Heart right ventricle (tissue), 16 donors: ENCODE data around the gene TBC1D2B. TPM values are rescaled to one million over a fixed set of nuclear protein-coding genes. Genes with fewer than 3 reads are reported as not detected.
A peak's percentile ranks its signal among the peaks of the same experiment; 100 is the strongest.

Experiments
- ATAC-seq, 8 donors: fragments of 200-7000 bp; cut with Tn5 transposase; one replicate each; pipeline ENCODE4 v1.9.1; 2020; ENCODE audit warnings: mild to moderate bottlenecking in 8 of 8, moderate library complexity in 8 of 8, moderate number of reproducible peaks in 1 of 8
- DNase-seq, 2 donors: peaks; one replicate each; pipeline ENCODE4 v3.0.0-alpha.2; 2020
- H3K27ac ChIP-seq, 10 donors: fragments of 200-600 bp; sonication (generic) in 2 of 10; one replicate each; pipeline versions ENCODE4 v1.5.0 to v1.8.0; 2020 to 2022; ENCODE audit warnings: mild to moderate bottlenecking in 3 of 10
- H3K27me3 ChIP-seq, 7 donors: fragments of 200-600 bp; one replicate each; pipeline ENCODE4 v1.8.0; 2021 to 2022; ENCODE audit warnings: mild to moderate bottlenecking in 2 of 7
- H3K36me3 ChIP-seq, 9 donors: fragments of 200-600 bp; sonication (generic) in 1 of 9; one replicate each; pipeline versions ENCODE4 v1.5.0 to v1.8.0; 2020 to 2022; ENCODE audit warnings: mild to moderate bottlenecking in 2 of 9
- H3K4me1 ChIP-seq, 9 donors: fragments of 200-600 bp; sonication (generic) in 1 of 9; one replicate each; pipeline versions ENCODE4 v1.5.0 to v1.8.0; 2020 to 2022; ENCODE audit warnings: mild to moderate bottlenecking in 4 of 9
- H3K4me3 ChIP-seq, 10 donors: fragments of 200-600 bp; sonication (generic) in 2 of 10; one replicate each; pipeline versions ENCODE4 v1.5.0 to v1.8.0; 2020 to 2022; ENCODE audit warnings: mild to moderate bottlenecking in 7 of 10, moderate library complexity in 2 of 10
- H3K9me3 ChIP-seq, 11 donors: fragments of 200-600 bp in 10 of 11; sonication (generic) in 2 of 11; one replicate each; pipeline versions ENCODE4 v1.5.0 to v1.8.0; 2013 to 2022; ENCODE audit warnings: mild to moderate bottlenecking in 2 of 11, control low read depth in 1 of 11, moderate library complexity in 1 of 11
- WGBS, 2 donors: extraction: QIAGEN DNeasy Blood & Tissue Kit; methylation state at CpG; one replicate each; pipeline ENCODE4 v1.1.7; 2013; ENCODE audit warnings: inconsistent platforms in 1 of 2; 5-methylcytosine and 5-hydroxymethylcytosine counted together
- intact Hi-C, 10 donors: fragments of 100-400 bp; cut with DNase I; formaldehyde crosslinking; loops; one replicate each; pipeline versions ENCODE4 v1.11.1 to v1.14.2; 2022
- polyA plus RNA-seq, 2 donors: library from polyadenylated mRNA; stranded (reverse); fragments of 200-250 nt; gene quantifications; one replicate each; pipeline ENCODE4 v1.2.3, GENCODE V29; 2013
- total RNA-seq, 10 donors: library from RNA; stranded (reverse); fragmentation: NEBNext Ultra II Directional in 3 of 10; extraction: Animal tissue kit (Norgen Biotek cat#: 25700) in 3 of 10; gene quantifications; one replicate each; pipeline versions ENCODE4 v1.2.1 to v1.2.4, GENCODE V29; 2021 to 2023
- TF ChIP-seq, protein P1 (sequence below), 9 donors: fragments of 200-600 bp; sonication (generic) in 2 of 9; IDR thresholded peaks; one replicate each; pipeline versions ENCODE4 v1.5.0 to v1.8.0; 2021 to 2022; ENCODE audit warnings: antibody characterized with exemption in 9 of 9, mild to moderate bottlenecking in 5 of 9, moderate library complexity in 1 of 9
- donor health status: Arrhythmogenic right ventricular cardiomyopathy.
- donor health status: ischemic (EF 13 %, LVEDD 7.1; RV severe dilation, severe dysfunction).
- donor health status: healthy with polysubstance abuse.
- donor health status: DM: no; HTN: yes; CAD: no.
- donor health status: DM: no; HTN: no; CAD: no.
- donor health status: ischemic (EF 25% LVEDD 6.9; RV normal size, moderate dysfunction).
- donor health status: ischemic (EF 25% LVEDD 5.7; RV mildly dilated, moderate dysfunction).
- donor health status: healthy.
- donor health status: DM: yes; HTN: yes; CAD: no.
- donor health status: Ischemic cardiomyopathy.
- donor health status: ischemic (EF 35%, LVEDD 5.7; RV mildly dilated, moderate dysfunction).
- donor health status: nonischemic (EF 11% LVEDD 7.7; RV severe dilation, severe dysfunction).
- donor health status: DM: yes; HTN: yes; CAD: no.
- donor health status: PGD.
- donor health status: ischemic (EF 29% LVEDD 5.4; RV normal size, mild dysfunction).
- donor health status: nonischemic (EF 23%, LVEDD 6.1; RV moderate dilation, normal function).

TBC1D2B gene
- total and polyA plus RNA-seq, 12 donors, result 4.7 to 20.8 (median 9.6) TPM

GRCh38 chr15:78071383-78071782 is 6.1 kb downstream of the TBC1D2B start:
- H3K27ac ChIP-seq, result peak overlapping the region in 8 of 10 donors; percentile 19 to 96 (median 60)
- H3K27me3 ChIP-seq, result no peaks in the 10 kb centered on the region
- H3K9me3 ChIP-seq, result no peaks in the 10 kb centered on the region
- no peak for ATAC-seq
- no peak overlapping the region for H3K4me3 ChIP-seq
- intact Hi-C loops, result loop anchor here in 4 of 10 donors (5.0 to 10.0 kb wide), 4 partner anchors 34 to 67 kb away; no protein-coding TSS in a partner anchor
- TF ChIP-seq, protein P1, sequence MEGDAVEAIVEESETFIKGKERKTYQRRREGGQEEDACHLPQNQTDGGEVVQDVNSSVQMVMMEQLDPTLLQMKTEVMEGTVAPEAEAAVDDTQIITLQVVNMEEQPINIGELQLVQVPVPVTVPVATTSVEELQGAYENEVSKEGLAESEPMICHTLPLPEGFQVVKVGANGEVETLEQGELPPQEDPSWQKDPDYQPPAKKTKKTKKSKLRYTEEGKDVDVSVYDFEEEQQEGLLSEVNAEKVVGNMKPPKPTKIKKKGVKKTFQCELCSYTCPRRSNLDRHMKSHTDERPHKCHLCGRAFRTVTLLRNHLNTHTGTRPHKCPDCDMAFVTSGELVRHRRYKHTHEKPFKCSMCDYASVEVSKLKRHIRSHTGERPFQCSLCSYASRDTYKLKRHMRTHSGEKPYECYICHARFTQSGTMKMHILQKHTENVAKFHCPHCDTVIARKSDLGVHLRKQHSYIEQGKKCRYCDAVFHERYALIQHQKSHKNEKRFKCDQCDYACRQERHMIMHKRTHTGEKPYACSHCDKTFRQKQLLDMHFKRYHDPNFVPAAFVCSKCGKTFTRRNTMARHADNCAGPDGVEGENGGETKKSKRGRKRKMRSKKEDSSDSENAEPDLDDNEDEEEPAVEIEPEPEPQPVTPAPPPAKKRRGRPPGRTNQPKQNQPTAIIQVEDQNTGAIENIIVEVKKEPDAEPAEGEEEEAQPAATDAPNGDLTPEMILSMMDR (IDR thresholded peaks at IDR 0.05), result no peak
- DNase-seq, result no peak
- peaks cover 19 to 99% (median 90%) of the 10 kb centered on the region in 9 donors for H3K4me1 ChIP-seq
- H3K36me3 ChIP-seq, result no peaks in the 10 kb centered on the region
- 63 to 66% methylated on average over 2 of the region's 2 CpGs for WGBS, 2 donors

- H3K36me3 ChIP-seq, result no peaks in the 10 kb centered on the region
- DNase-seq (no peak), ATAC-seq (peak in 3 of 8 donors; percentile 30 to 36 (median 34))
- no peaks in the 10 kb centered on the region for H3K9me3 ChIP-seq
- no peaks in the 10 kb centered on the region for H3K27me3 ChIP-seq
- 62 to 72% methylated on average over 4 of the region's 4 CpGs for WGBS, 2 donors
- peaks cover 25 to 99% (median 90%) of the 10 kb centered on the region in 9 donors for H3K4me1 ChIP-seq
- TF ChIP-seq, protein P1 (IDR thresholded peaks at IDR 0.05), result no peak
- H3K27ac ChIP-seq, result peak overlapping the region in 8 of 10 donors; percentile 28 to 96 (median 60)
- peak overlapping the region in 1 of 10 donors; percentile 13 for H3K4me3 ChIP-seq
- intact Hi-C loops, result loop anchor here in 4 of 10 donors (5.0 to 10.0 kb wide), 4 partner anchors 33 to 65 kb away; no protein-coding TSS in a partner anchor
Observed at GRCh38 chr15:78070049-78070700, 7.3 kb downstream of the TBC1D2B start.

DNA sequence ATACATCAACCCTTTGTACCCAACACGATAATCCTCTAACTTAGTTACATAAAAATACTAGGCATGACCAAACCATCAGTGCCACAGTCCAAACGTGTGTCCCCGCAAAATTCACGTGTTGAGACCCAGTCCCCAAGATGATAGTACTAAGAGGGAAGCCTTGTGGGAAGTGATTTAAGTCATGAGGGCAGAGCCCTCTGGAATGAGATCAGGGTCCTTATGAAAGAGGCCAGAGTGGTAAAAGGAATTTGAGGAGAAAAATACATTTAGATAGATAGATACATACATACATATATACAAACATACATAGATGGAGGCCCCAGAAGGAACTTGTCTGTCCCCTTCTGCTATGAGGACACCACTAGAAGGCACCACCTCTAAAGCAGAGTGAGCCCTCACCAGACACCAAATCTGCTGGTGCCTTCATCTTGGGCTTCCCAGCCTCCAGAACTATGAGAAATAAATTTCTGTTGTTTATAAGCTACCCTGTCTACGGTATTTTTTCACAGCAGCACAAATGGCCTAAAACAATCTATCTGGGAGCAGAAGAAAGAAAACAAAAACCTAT is 8.0 kb downstream of the TBC1D2B start:
- WGBS, 2 donors, result 76 to 80% methylated on average over 5 of the region's 5 CpGs
- intact Hi-C loops, result loop anchor here in 4 of 10 donors (5.0 to 10.0 kb wide), 4 partner anchors 32 to 65 kb away; no protein-coding TSS in a partner anchor
- no peaks in the 10 kb centered on the region for H3K36me3 ChIP-seq
- DNase-seq, result no peak
- H3K4me1 ChIP-seq, result peaks cover 25 to 99% (median 93%) of the 10 kb centered on the region in 9 donors
- H3K27me3 ChIP-seq, result no peaks in the 10 kb centered on the region
- ATAC-seq, result no peak
- peak overlapping the region in 1 of 10 donors; percentile 21 for H3K4me3 ChIP-seq
- H3K9me3 ChIP-seq, result no peaks in the 10 kb centered on the region
- peak overlapping the region in 8 of 10 donors; percentile 28 to 96 (median 60) for H3K27ac ChIP-seq
- TF ChIP-seq, protein P1 (IDR thresholded peaks at IDR 0.05), result no peak

- Histone ChIP-seq H3K4me3 (peak overlapping the region in 1 of 10 donors; percentile 21), H3K27me3 (no peaks in the 10 kb centered on the region), H3K27ac (peak overlapping the region in 9 of 10 donors; percentile 1 to 96 (median 59)), H3K36me3 (no peaks in the 10 kb centered on the region), H3K4me1 (peaks cover 25 to 100% (median 95%) of the 10 kb centered on the region in 9 donors), H3K9me3 (no peaks in the 10 kb centered on the region)
- WGBS, 2 donors, result 59 to 66% methylated on average over 7 of the region's 7 CpGs
- intact Hi-C loops, result no loop called here
- peak in 3 of 8 donors; percentile 8 to 19 (median 11) for ATAC-seq
- TF ChIP-seq, protein P1 (IDR thresholded peaks at IDR 0.05), result no peak
- DNase-seq, result no peak
Observed at GRCh38 chr15:78069052-78069414, 8.5 kb downstream of the TBC1D2B start.
